Loucy (cell line): ENCODE results near the gene GPR35.

Experiments
- EZH2phosphoT487 ChIP-seq: fragments of 200-600 bp; IDR thresholded peaks from 2 replicates; pipeline ENCODE4 v1.6.1; 2018; ENCODE audit warnings: antibody characterized with exemption, mild to moderate bottlenecking, moderate library complexity, borderline replicate concordance
- TF ChIP-seq, protein P1 (sequence below): fragments of 200-600 bp; sonication (generic); conservative IDR thresholded peaks from 2 replicates; pipeline ENCODE4 v1.5.1; 2014; ENCODE audit warnings: mild to moderate bottlenecking, antibody characterized with exemption, low read length

DNA sequence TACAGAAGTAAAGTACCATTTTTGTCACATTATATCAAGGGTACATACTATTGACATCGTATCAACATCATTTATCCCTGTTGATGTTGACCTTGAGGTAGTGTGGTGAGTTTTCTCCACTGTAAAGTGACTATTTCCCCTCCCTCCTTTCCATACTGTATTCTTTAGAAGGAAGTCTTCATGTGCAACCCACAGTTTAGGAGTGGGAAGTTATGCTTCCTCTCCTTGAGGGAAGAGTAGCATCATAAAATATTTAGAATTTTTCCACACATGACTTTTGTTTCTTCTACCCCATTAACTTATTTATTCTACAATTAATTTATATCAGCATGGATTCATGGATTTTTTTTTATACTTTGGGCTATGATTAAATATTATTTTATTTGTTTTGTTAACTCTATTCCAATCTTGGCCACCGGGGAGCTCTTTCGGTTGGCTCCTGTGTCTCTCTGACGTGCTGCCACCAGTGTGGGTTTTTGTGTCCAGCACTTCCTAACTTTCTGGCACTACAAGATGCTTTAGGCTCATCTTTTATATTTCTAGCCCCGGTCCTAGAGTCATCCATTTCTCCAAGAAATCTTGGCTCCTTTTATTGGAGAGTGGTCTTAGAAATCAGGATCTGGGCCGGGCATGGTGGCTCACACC is 38.4 kb downstream of the GPR35 start:
- TF ChIP-seq, protein P1, sequence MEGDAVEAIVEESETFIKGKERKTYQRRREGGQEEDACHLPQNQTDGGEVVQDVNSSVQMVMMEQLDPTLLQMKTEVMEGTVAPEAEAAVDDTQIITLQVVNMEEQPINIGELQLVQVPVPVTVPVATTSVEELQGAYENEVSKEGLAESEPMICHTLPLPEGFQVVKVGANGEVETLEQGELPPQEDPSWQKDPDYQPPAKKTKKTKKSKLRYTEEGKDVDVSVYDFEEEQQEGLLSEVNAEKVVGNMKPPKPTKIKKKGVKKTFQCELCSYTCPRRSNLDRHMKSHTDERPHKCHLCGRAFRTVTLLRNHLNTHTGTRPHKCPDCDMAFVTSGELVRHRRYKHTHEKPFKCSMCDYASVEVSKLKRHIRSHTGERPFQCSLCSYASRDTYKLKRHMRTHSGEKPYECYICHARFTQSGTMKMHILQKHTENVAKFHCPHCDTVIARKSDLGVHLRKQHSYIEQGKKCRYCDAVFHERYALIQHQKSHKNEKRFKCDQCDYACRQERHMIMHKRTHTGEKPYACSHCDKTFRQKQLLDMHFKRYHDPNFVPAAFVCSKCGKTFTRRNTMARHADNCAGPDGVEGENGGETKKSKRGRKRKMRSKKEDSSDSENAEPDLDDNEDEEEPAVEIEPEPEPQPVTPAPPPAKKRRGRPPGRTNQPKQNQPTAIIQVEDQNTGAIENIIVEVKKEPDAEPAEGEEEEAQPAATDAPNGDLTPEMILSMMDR = no peak; the same call in 1 of the 2 replicates
- no peak for TF ChIP-seq EZH2phosphoT487
